ENCODE measurements around the gene BLM.

- TF ChIP-seq POLR2A (IDR thresholded peaks at IDR 0.05), result no peak
- TF ChIP-seq, protein P1, sequence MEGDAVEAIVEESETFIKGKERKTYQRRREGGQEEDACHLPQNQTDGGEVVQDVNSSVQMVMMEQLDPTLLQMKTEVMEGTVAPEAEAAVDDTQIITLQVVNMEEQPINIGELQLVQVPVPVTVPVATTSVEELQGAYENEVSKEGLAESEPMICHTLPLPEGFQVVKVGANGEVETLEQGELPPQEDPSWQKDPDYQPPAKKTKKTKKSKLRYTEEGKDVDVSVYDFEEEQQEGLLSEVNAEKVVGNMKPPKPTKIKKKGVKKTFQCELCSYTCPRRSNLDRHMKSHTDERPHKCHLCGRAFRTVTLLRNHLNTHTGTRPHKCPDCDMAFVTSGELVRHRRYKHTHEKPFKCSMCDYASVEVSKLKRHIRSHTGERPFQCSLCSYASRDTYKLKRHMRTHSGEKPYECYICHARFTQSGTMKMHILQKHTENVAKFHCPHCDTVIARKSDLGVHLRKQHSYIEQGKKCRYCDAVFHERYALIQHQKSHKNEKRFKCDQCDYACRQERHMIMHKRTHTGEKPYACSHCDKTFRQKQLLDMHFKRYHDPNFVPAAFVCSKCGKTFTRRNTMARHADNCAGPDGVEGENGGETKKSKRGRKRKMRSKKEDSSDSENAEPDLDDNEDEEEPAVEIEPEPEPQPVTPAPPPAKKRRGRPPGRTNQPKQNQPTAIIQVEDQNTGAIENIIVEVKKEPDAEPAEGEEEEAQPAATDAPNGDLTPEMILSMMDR (IDR thresholded peaks at IDR 0.05), result no peak
- no peak for TF ChIP-seq EP300 (IDR thresholded peaks at IDR 0.05)
Measured at GRCh38 chr15:90840954-90841353, 123.8 kb downstream of the BLM start.
